GM21528 (cell line): ENCODE measurements around the gene MKNK2.

Experiments
- ATAC-seq: cut with Tn5 transposase; IDR thresholded peaks from one replicate; pipeline ENCODE4 v1.9.1; 2021; ENCODE audit warnings: mild to moderate bottlenecking, moderate library complexity; ENCODE audit not compliant: unreplicated experiment, low FRiP score

The MKNK2 gene

GRCh38 chr19:2080336-2080988, 29.4 kb upstream of the MKNK2 start:
- no peak for ATAC-seq

GRCh38 chr19:2079865-2080301, 28.8 kb upstream of the MKNK2 start:
- ATAC-seq: no peak

GRCh38 chr19:2079076-2079864, 28.2 kb upstream of the MKNK2 start:
- ATAC-seq: no peak

GRCh38 chr19:2077833-2078619, 27.0 kb upstream of the MKNK2 start:
- ATAC-seq: no peak

GRCh38 chr19:2077398-2077797, 26.4 kb upstream of the MKNK2 start:
- ATAC-seq: no peak

- no peak for ATAC-seq
Observed at GRCh38 chr19:2076526-2076944, 25.5 kb upstream of the MKNK2 start.

GRCh38 chr19:2072757-2073551, 21.9 kb upstream of the MKNK2 start:
- no peak for ATAC-seq

GRCh38 chr19:2070986-2071673, 20.1 kb upstream of the MKNK2 start:
- no peak for ATAC-seq

GRCh38 chr19:2070436-2070827, 19.4 kb upstream of the MKNK2 start:
- ATAC-seq: no peak

GRCh38 chr19:2064788-2065524, 13.9 kb upstream of the MKNK2 start:
- no peak for ATAC-seq

- no peak for ATAC-seq
Observed at GRCh38 chr19:2064395-2064787, 13.3 kb upstream of the MKNK2 start.

GRCh38 chr19:2063824-2064223, 12.8 kb upstream of the MKNK2 start:
- no peak for ATAC-seq

GRCh38 chr19:2062770-2063169, 11.7 kb upstream of the MKNK2 start:
- ATAC-seq: no peak

GRCh38 chr19:2062389-2062729, 11.3 kb upstream of the MKNK2 start:
- no peak for ATAC-seq

- ATAC-seq: peak; percentile 71
Observed at GRCh38 chr19:2061495-2062388, 10.7 kb upstream of the MKNK2 start.

GRCh38 chr19:2060884-2061494, 9.9 kb upstream of the MKNK2 start:
- ATAC-seq: no peak

GRCh38 chr19:2059422-2060201, 8.6 kb upstream of the MKNK2 start:
- ATAC-seq: no peak
